H9 (cell line): Measurements from ENCODE around the gene PIPOX. TPM values are rescaled to one million over a fixed set of nuclear protein-coding genes. Genes with fewer than 3 reads are reported as not detected.

Experiments
- DNase-seq: peaks from one replicate; pipeline ENCODE4 v3.0.0-alpha.2; 2017
- H2AFZ ChIP-seq: one replicate; pipeline ENCODE4 v1.6.1; 2013; ENCODE audit warnings: mild to moderate bottlenecking, low read length, control low read depth, moderate library complexity
- H2AK5ac ChIP-seq: 2 replicates; pipeline ENCODE4 v1.6.1; 2013; ENCODE audit warnings: low read length, control low read depth, mixed read lengths; ENCODE audit not compliant: insufficient read length
- H2BK120ac ChIP-seq: one replicate; pipeline ENCODE4 v1.6.1; 2013; ENCODE audit warnings: low read depth, mild to moderate bottlenecking, low read length, control low read depth, inconsistent platforms; ENCODE audit not compliant: poor library complexity, severe bottlenecking
- H2BK12ac ChIP-seq: 2 replicates; pipeline ENCODE4 v1.6.1; 2013; ENCODE audit warnings: low read length, control low read depth, mixed read lengths, low read depth; ENCODE audit not compliant: insufficient read length
- H2BK15ac ChIP-seq: 2 replicates; pipeline ENCODE4 v1.6.1; 2013; ENCODE audit warnings: low read depth, low read length, control low read depth
- H2BK20ac ChIP-seq: one replicate; pipeline ENCODE4 v1.6.1; 2013; ENCODE audit warnings: low read depth, mild to moderate bottlenecking, low read length, control low read depth, inconsistent platforms; ENCODE audit not compliant: poor library complexity, severe bottlenecking
- H2BK5ac ChIP-seq: 2 replicates; pipeline ENCODE4 v1.6.1; 2013; ENCODE audit warnings: low read length, control low read depth, mixed read lengths; ENCODE audit not compliant: insufficient read length
- H3K14ac ChIP-seq: 2 replicates; pipeline ENCODE4 v1.6.1; 2013; ENCODE audit warnings: low read length, control low read depth; ENCODE audit not compliant: insufficient read depth
- H3K18ac ChIP-seq: 2 replicates; pipeline ENCODE4 v1.6.1; 2013; ENCODE audit warnings: low read depth, mild to moderate bottlenecking, mixed read lengths, low read length, control low read depth; ENCODE audit not compliant: insufficient read length
- H3K23ac ChIP-seq: 2 replicates; pipeline ENCODE4 v1.6.1; 2013; ENCODE audit warnings: low read length, control low read depth, mixed read lengths, low read depth; ENCODE audit not compliant: insufficient read length
- H3K23me2 ChIP-seq: 2 replicates; pipeline ENCODE4 v1.6.1; 2013; ENCODE audit warnings: low read depth, mild to moderate bottlenecking, mixed read lengths, low read length, control low read depth; ENCODE audit not compliant: insufficient read length, poor library complexity, severe bottlenecking
- H3K27ac ChIP-seq: 2 replicates; pipeline ENCODE4 v1.5.1; 2013; ENCODE audit warnings: low read length, control low read depth, mixed read lengths, low read depth; ENCODE audit not compliant: insufficient read length
- H3K27me3 ChIP-seq: 2 replicates; pipeline ENCODE4 v1.6.1; 2013; ENCODE audit warnings: low read length, control low read depth, inconsistent platforms; ENCODE audit not compliant: insufficient read depth
- H3K4ac ChIP-seq: 2 replicates; pipeline ENCODE4 v1.6.1; 2013; ENCODE audit warnings: low read depth, mild to moderate bottlenecking, control low read depth, inconsistent platforms, low read length, moderate library complexity
- H3K4me1 ChIP-seq: 2 replicates; pipeline ENCODE4 v1.6.1; 2013; ENCODE audit warnings: low read length, control low read depth, inconsistent platforms; ENCODE audit not compliant: insufficient read depth
- H3K4me2 ChIP-seq: 2 replicates; pipeline ENCODE4 v1.6.1; 2013; ENCODE audit warnings: low read length, control low read depth, mixed read lengths; ENCODE audit not compliant: insufficient read length, insufficient read depth
- H3K56ac ChIP-seq: 2 replicates; pipeline ENCODE4 v1.6.1; 2013; ENCODE audit warnings: low read depth, mild to moderate bottlenecking, mixed read lengths, low read length, control low read depth; ENCODE audit not compliant: insufficient read length
- H3K79me1 ChIP-seq: 2 replicates; pipeline ENCODE4 v1.6.1; 2013; ENCODE audit warnings: low read depth, mild to moderate bottlenecking, moderate library complexity, low read length, control low read depth, inconsistent platforms; ENCODE audit not compliant: insufficient read depth, poor library complexity, severe bottlenecking
- H3K79me2 ChIP-seq: 2 replicates; pipeline ENCODE4 v1.6.1; 2013; ENCODE audit warnings: low read length, control low read depth, inconsistent platforms; ENCODE audit not compliant: insufficient read depth
- H3K9ac ChIP-seq: 2 replicates; pipeline ENCODE4 v1.6.1; 2013; ENCODE audit warnings: low read length, control low read depth, mixed read lengths; ENCODE audit not compliant: insufficient read length; ENCODE audit errors: extremely low read depth
- H3K9me3 ChIP-seq: one replicate; pipeline ENCODE4 v1.6.1; 2013; ENCODE audit warnings: low read depth, low read length, inconsistent platforms; ENCODE audit not compliant: control insufficient read depth
- H3T11ph ChIP-seq: one replicate; pipeline ENCODE4 v1.6.1; 2013; ENCODE audit warnings: mild to moderate bottlenecking, low read length, control low read depth, inconsistent platforms
- H4K20me1 ChIP-seq: one replicate; pipeline ENCODE4 v1.6.1; 2013; ENCODE audit not compliant: control insufficient read depth, insufficient read length, insufficient read depth
- H4K5ac ChIP-seq: 2 replicates; pipeline ENCODE4 v1.6.1; 2013; ENCODE audit warnings: low read depth, mild to moderate bottlenecking, mixed read lengths, low read length, control low read depth; ENCODE audit not compliant: insufficient read length
- H4K8ac ChIP-seq: replicated peaks from 2 replicates; pipeline ENCODE4 v1.6.1; 2013; ENCODE audit warnings: low read length, control low read depth, mixed read lengths, low read depth; ENCODE audit not compliant: insufficient read length
- H4K91ac ChIP-seq: 2 replicates; pipeline ENCODE4 v1.6.1; 2013; ENCODE audit warnings: low read depth, mild to moderate bottlenecking, moderate library complexity, mixed read lengths, low read length, control low read depth; ENCODE audit not compliant: insufficient read length
- H3K27ac Mint-ChIP-seq, 3 experiments: 2 replicates in 2 of 3; 3 replicates in 1 of 3; pipeline ENCODE4 v1.8.0; 2020 to 2021; ENCODE audit warnings: mixed read lengths in 3 of 3, mild to moderate bottlenecking in 1 of 3, moderate library complexity in 1 of 3
- H3K27me3 Mint-ChIP-seq: 2 replicates; pipeline ENCODE4 v1.8.0; 2021; ENCODE audit warnings: low read depth, mild to moderate bottlenecking, moderate library complexity, mixed read lengths
- H3K36me3 Mint-ChIP-seq, 3 experiments: 2 replicates in 2 of 3; 3 replicates in 1 of 3; pipeline ENCODE4 v1.8.0; 2020 to 2021; ENCODE audit warnings: low read depth in 3 of 3, mixed read lengths in 3 of 3; ENCODE audit not compliant: insufficient read depth in 1 of 3
- H3K4me1 Mint-ChIP-seq, 2 experiments: 2 replicates each; pipeline ENCODE4 v1.8.0; 2020; ENCODE audit warnings: mixed read lengths in 2 of 2
- H3K4me3 Mint-ChIP-seq, 2 experiments: 2 replicates in 1 of 2; 3 replicates in 1 of 2; pipeline ENCODE4 v1.8.0; 2020 to 2021; ENCODE audit warnings: mild to moderate bottlenecking in 2 of 2, mixed read lengths in 2 of 2, moderate library complexity in 1 of 2
- H3K9me3 Mint-ChIP-seq, 2 experiments: 2 replicates in 1 of 2; 3 replicates in 1 of 2; pipeline ENCODE4 v1.8.0; 2020; ENCODE audit warnings: mild to moderate bottlenecking in 2 of 2, mixed read lengths in 2 of 2, moderate library complexity in 1 of 2
- WGBS: extraction: QIAGEN DNeasy Blood & Tissue Kit; methylation state at CpG from one replicate; pipeline ENCODE4 v1.1.7; 2013; ENCODE audit warnings: missing lambda C conversion rate, low lambda C conversion rate, mixed read lengths; ENCODE audit not compliant: insufficient read length; ENCODE audit errors: extremely low coverage; 5-methylcytosine and 5-hydroxymethylcytosine counted together
- total RNA-seq: library from RNA; stranded (reverse); gene quantifications from 2 replicates; pipeline ENCODE4 v1.2.1, GENCODE V29; 2021
- TF ChIP-seq, protein P1 (sequence below): fragments of 200-600 bp; sonication (generic); conservative IDR thresholded peaks from 3 replicates; pipeline ENCODE4 v1.8.0; 2021; ENCODE audit warnings: antibody characterized with exemption, mild to moderate bottlenecking

The PIPOX gene
- total RNA-seq, 1 experiment from 2014 or later: 30.1 TPM

DNA sequence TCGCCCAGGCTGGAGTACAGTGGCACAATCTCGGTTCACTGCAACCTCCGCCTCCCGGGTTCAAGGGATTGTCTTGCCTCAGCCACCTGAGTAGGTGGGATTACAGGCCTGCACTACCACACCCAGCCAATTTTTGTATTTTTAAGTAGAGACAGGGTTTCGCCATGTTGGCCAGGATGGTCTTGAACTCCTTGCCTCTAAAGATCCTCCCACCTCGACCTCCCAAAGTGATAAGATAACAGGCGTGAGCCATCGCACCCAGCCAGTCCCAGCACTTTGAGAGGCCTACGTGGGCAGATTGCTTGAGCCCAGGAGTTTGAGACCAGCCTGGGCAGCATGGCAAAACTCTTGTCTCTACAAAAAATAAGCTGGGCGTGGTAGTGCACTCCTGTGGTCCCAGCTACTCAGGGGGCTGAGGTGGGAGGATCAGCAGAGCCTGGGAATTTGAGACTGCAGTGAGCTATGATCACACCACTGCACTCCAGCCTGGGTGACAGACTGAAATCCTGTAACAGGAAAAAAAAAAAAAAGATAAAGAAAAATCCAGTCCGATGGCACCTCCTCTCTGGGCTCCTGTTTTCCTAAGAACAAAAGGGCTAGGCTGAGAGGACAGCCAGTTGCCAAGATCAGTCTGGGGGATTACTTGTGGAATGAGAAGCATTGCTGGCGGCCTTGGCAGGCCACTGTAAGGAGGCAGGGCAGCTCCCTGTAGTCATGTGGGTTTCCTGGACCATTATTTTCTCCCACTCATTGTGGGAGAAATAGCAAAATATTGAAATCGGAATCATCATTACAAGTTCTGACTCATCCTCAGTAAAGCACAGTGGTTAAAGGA, 3.0 kb upstream of the PIPOX start:
- H4K20me1 ChIP-seq: no peaks in the 10 kb centered on the region
- no peak overlapping the region for H3K27ac ChIP-seq
- no peak overlapping the region for H2BK5ac ChIP-seq
- H3K23me2 ChIP-seq: peaks cover 6% of the 10 kb centered on the region
- H2AFZ ChIP-seq: no peak overlapping the region
- no peak overlapping the region for H3K23ac ChIP-seq
- H3K27me3 ChIP-seq: no peaks in the 10 kb centered on the region
- no peak overlapping the region for H3K4me2 ChIP-seq
- no peak overlapping the region for H2BK12ac ChIP-seq
- H2BK20ac ChIP-seq: no peak overlapping the region
- Mint-ChIP-seq H3K27me3 (peaks cover 3% of the 10 kb centered on the region), H3K27ac (peak overlapping the region; percentile 59 to 87 (median 66); a peak in 5 of 7 replicates), H3K9me3 (peaks cover 5 to 6% of the 10 kb centered on the region in 2 experiments), H3K4me3 (no peak overlapping the region), H3K4me1 (peaks cover 43 to 47% of the 10 kb centered on the region in 2 experiments), H3K36me3 (peaks cover 4 to 10% (median 10%) of the 10 kb centered on the region in 3 experiments; a peak in 6 of 7 replicates)
- H4K91ac ChIP-seq: no peak overlapping the region
- no CpG with 5 or more reads among the region's 13 CpGs for WGBS
- TF ChIP-seq, protein P1, sequence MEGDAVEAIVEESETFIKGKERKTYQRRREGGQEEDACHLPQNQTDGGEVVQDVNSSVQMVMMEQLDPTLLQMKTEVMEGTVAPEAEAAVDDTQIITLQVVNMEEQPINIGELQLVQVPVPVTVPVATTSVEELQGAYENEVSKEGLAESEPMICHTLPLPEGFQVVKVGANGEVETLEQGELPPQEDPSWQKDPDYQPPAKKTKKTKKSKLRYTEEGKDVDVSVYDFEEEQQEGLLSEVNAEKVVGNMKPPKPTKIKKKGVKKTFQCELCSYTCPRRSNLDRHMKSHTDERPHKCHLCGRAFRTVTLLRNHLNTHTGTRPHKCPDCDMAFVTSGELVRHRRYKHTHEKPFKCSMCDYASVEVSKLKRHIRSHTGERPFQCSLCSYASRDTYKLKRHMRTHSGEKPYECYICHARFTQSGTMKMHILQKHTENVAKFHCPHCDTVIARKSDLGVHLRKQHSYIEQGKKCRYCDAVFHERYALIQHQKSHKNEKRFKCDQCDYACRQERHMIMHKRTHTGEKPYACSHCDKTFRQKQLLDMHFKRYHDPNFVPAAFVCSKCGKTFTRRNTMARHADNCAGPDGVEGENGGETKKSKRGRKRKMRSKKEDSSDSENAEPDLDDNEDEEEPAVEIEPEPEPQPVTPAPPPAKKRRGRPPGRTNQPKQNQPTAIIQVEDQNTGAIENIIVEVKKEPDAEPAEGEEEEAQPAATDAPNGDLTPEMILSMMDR: no peak
- H3K4me1 ChIP-seq: peaks cover 16% of the 10 kb centered on the region
- no peak overlapping the region for H4K8ac ChIP-seq
- no peak overlapping the region for H3T11ph ChIP-seq
- H2AK5ac ChIP-seq: no peak overlapping the region
- no peak overlapping the region for H3K18ac ChIP-seq
- no peaks in the 10 kb centered on the region for H3K9me3 ChIP-seq
- H3K56ac ChIP-seq: no peak overlapping the region
- no peak overlapping the region for H4K5ac ChIP-seq
- H2BK120ac ChIP-seq: no peak overlapping the region
- no peak overlapping the region for H3K4ac ChIP-seq
- no peaks in the 10 kb centered on the region; the same call in 1 of the 2 replicates for H3K79me2 ChIP-seq
- no peaks in the 10 kb centered on the region for H3K79me1 ChIP-seq
- H3K9ac ChIP-seq: no peak overlapping the region
- no peak overlapping the region for H3K14ac ChIP-seq
- no peak for DNase-seq
- H2BK15ac ChIP-seq: no peak overlapping the region
